Osteocyte (in vitro differentiated cells): ENCODE measurements around the gene ADCY3. TPM values are rescaled to one million over a fixed set of nuclear protein-coding genes. Genes with fewer than 3 reads are reported as not detected.

Source experiments
- DNase-seq: peaks from one replicate; pipeline ENCODE4 v3.0.0; 2021; ENCODE audit warnings: mixed read lengths; ENCODE audit not compliant: unreplicated experiment; ENCODE audit errors: extremely low spot score
- H3K27ac Mint-ChIP-seq: one replicate; pipeline ENCODE4 v1.8.0; 2021; ENCODE audit warnings: mild to moderate bottlenecking, mixed read lengths; ENCODE audit not compliant: unreplicated experiment
- H3K27me3 Mint-ChIP-seq: one replicate; pipeline ENCODE4 v1.8.0; 2021; ENCODE audit warnings: mixed read lengths; ENCODE audit not compliant: unreplicated experiment
- H3K36me3 Mint-ChIP-seq: one replicate; pipeline ENCODE4 v1.8.0; 2021; ENCODE audit warnings: mixed read lengths; ENCODE audit not compliant: unreplicated experiment
- H3K4me1 Mint-ChIP-seq: one replicate; pipeline ENCODE4 v1.8.0; 2021; ENCODE audit warnings: mixed read lengths; ENCODE audit not compliant: unreplicated experiment
- H3K4me3 Mint-ChIP-seq: one replicate; pipeline ENCODE4 v1.8.0; 2021; ENCODE audit warnings: mild to moderate bottlenecking, moderate library complexity, mixed read lengths; ENCODE audit not compliant: unreplicated experiment
- H3K9me3 Mint-ChIP-seq: one replicate; pipeline ENCODE4 v1.8.0; 2021; ENCODE audit warnings: mixed read lengths; ENCODE audit not compliant: unreplicated experiment
- total RNA-seq: library from RNA; stranded (reverse); gene quantifications from 2 replicates; pipeline ENCODE4 v1.2.1, GENCODE V29; 2021
- TF ChIP-seq, protein P1 (sequence below): fragments of 200-600 bp; sonication (generic); IDR thresholded peaks from 2 replicates; pipeline ENCODE4 v1.5.0; 2021; ENCODE audit warnings: antibody characterized with exemption, mild to moderate bottlenecking, moderate library complexity

Gene ADCY3
- total RNA-seq, 1 donor from 2014 or later: 99.9 TPM

GRCh38 chr2:24816404-24816803 lies 103.6 kb downstream of the ADCY3 start:
- Mint-ChIP-seq H3K4me1 (peaks cover 16% of the 10 kb centered on the region), H3K27ac (peak overlapping the region; percentile 69), H3K9me3 (no peaks in the 10 kb centered on the region), H3K36me3 (peaks cover 18% of the 10 kb centered on the region), H3K4me3 (no peak overlapping the region), H3K27me3 (no peaks in the 10 kb centered on the region)
- TF ChIP-seq, protein P1, sequence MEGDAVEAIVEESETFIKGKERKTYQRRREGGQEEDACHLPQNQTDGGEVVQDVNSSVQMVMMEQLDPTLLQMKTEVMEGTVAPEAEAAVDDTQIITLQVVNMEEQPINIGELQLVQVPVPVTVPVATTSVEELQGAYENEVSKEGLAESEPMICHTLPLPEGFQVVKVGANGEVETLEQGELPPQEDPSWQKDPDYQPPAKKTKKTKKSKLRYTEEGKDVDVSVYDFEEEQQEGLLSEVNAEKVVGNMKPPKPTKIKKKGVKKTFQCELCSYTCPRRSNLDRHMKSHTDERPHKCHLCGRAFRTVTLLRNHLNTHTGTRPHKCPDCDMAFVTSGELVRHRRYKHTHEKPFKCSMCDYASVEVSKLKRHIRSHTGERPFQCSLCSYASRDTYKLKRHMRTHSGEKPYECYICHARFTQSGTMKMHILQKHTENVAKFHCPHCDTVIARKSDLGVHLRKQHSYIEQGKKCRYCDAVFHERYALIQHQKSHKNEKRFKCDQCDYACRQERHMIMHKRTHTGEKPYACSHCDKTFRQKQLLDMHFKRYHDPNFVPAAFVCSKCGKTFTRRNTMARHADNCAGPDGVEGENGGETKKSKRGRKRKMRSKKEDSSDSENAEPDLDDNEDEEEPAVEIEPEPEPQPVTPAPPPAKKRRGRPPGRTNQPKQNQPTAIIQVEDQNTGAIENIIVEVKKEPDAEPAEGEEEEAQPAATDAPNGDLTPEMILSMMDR: no peak
- DNase-seq: no peak

- H3K27me3 Mint-ChIP-seq: no peaks in the 10 kb centered on the region
- H3K4me3 Mint-ChIP-seq: no peak overlapping the region
- TF ChIP-seq, protein P1: no peak
- H3K4me1 Mint-ChIP-seq: peaks cover 10% of the 10 kb centered on the region
- no peak overlapping the region for H3K27ac Mint-ChIP-seq
- H3K36me3 Mint-ChIP-seq: peaks cover 13% of the 10 kb centered on the region
- no peaks in the 10 kb centered on the region for H3K9me3 Mint-ChIP-seq
- DNase-seq: no peak
Measured at GRCh38 chr2:24815171-24815570, 104.9 kb downstream of the ADCY3 start.

- H3K9me3 Mint-ChIP-seq: no peaks in the 10 kb centered on the region
- H3K27me3 Mint-ChIP-seq: no peaks in the 10 kb centered on the region
- TF ChIP-seq, protein P1: no peak
- no peak for DNase-seq
- H3K36me3 Mint-ChIP-seq: peaks cover 13% of the 10 kb centered on the region
- no peak overlapping the region for H3K27ac Mint-ChIP-seq
- no peak overlapping the region for H3K4me3 Mint-ChIP-seq
- H3K4me1 Mint-ChIP-seq: peaks cover 16% of the 10 kb centered on the region
Measured at GRCh38 chr2:24814516-24814915, 105.5 kb downstream of the ADCY3 start.

GRCh38 chr2:24813691-24814137 lies 106.3 kb downstream of the ADCY3 start:
- Mint-ChIP-seq H3K4me1 (peaks cover 24% of the 10 kb centered on the region), H3K9me3 (no peaks in the 10 kb centered on the region), H3K27me3 (no peaks in the 10 kb centered on the region), H3K36me3 (peaks cover 9% of the 10 kb centered on the region), H3K27ac (no peak overlapping the region), H3K4me3 (no peak overlapping the region)
- TF ChIP-seq, protein P1: no peak
- no peak for DNase-seq

GRCh38 chr2:24809316-24810007 lies 110.6 kb downstream of the ADCY3 start:
- Mint-ChIP-seq H3K9me3 (no peaks in the 10 kb centered on the region), H3K4me1 (peaks cover 20% of the 10 kb centered on the region)

More at GRCh38 chr2:24809316-24810007, 110.6 kb downstream of the ADCY3 start:
- peaks cover 20% of the 10 kb centered on the region for H3K36me3 Mint-ChIP-seq
- peak overlapping the region; percentile 74 for H3K27ac Mint-ChIP-seq
- H3K27me3 Mint-ChIP-seq: no peaks in the 10 kb centered on the region
- TF ChIP-seq, protein P1: no peak
- H3K4me3 Mint-ChIP-seq: peak overlapping the region; percentile 35
- no peak for DNase-seq
